Keratinocyte (primary cell): Measurements from ENCODE around the gene SIGLEC14. TPM values are rescaled to one million over a fixed set of nuclear protein-coding genes. Genes with fewer than 3 reads are reported as not detected.

Experiments
- DNase-seq: peaks from one replicate; pipeline ENCODE4 v3.0.0-alpha.2; 2011; ENCODE audit warnings: low read depth, missing footprints, low spot score
- FAIRE-seq: peaks from 2 replicates; lab custom pipeline; 2011; peaks lifted over from hg19 to GRCh38; lab: Jason Lieb, UNC
- H2AFZ ChIP-seq: 2 replicates; pipeline ENCODE4 v1.6.0; 2012; ENCODE audit warnings: low read length, control low read depth, inconsistent platforms; ENCODE audit not compliant: control insufficient read depth
- H3K27ac ChIP-seq: 2 replicates; pipeline ENCODE4 v1.5.1; 2011; ENCODE audit warnings: low read length; ENCODE audit not compliant: control insufficient read depth, insufficient read depth
- H3K27me3 ChIP-seq: 3 replicates; pipeline ENCODE4 v1.6.0; 2011; ENCODE audit warnings: low read length; ENCODE audit not compliant: control insufficient read depth, insufficient read depth; ENCODE audit errors: extremely low read depth
- H3K36me3 ChIP-seq, 2 experiments: 2 replicates in 1 of 2; 3 replicates in 1 of 2; pipeline ENCODE4 v1.5.1; 2011; ENCODE audit warnings: low read length in 2 of 2, mild to moderate bottlenecking in 1 of 2; ENCODE audit not compliant: control insufficient read depth in 2 of 2, insufficient read depth in 2 of 2; ENCODE audit errors: extremely low read depth in 1 of 2
- H3K4me1 ChIP-seq: 3 replicates; pipeline ENCODE4 v1.5.1; 2011; ENCODE audit warnings: low read length; ENCODE audit not compliant: control insufficient read depth, insufficient read depth; ENCODE audit errors: extremely low read depth
- H3K4me2 ChIP-seq: 3 replicates; pipeline ENCODE4 v1.6.0; 2011; ENCODE audit warnings: low read depth, low read length; ENCODE audit not compliant: control insufficient read depth, insufficient read depth; ENCODE audit errors: extremely low read depth
- H3K4me3 ChIP-seq, 3 experiments: fragments of 200-600 bp in 1 of 3; sonication (generic) in 1 of 3; 2 replicates in 2 of 3; 3 replicates in 1 of 3; pipeline ENCODE4 v1.5.1; 2011 to 2016; ENCODE audit warnings: low read length in 3 of 3, mild to moderate bottlenecking in 3 of 3, control low read depth in 2 of 3, inconsistent platforms in 1 of 3, low read depth in 1 of 3, mixed read lengths in 1 of 3, mixed run types in 1 of 3, moderate library complexity in 1 of 3; ENCODE audit not compliant: control insufficient read depth in 2 of 3, insufficient read depth in 2 of 3; ENCODE audit errors: extremely low read depth in 1 of 3
- H3K79me2 ChIP-seq: 2 replicates; pipeline ENCODE4 v1.6.0; 2012; ENCODE audit warnings: low read length; ENCODE audit not compliant: control insufficient read depth, insufficient read depth
- H3K9ac ChIP-seq: 3 replicates; pipeline ENCODE4 v1.6.0; 2011; ENCODE audit warnings: low read length; ENCODE audit not compliant: control insufficient read depth, insufficient read depth; ENCODE audit errors: extremely low read depth
- H3K9me1 ChIP-seq: 3 replicates; pipeline ENCODE4 v1.6.0; 2011; ENCODE audit warnings: low read length; ENCODE audit not compliant: control insufficient read depth, insufficient read depth; ENCODE audit errors: extremely low read depth
- H3K9me3 ChIP-seq: 2 replicates; pipeline ENCODE4 v1.5.1; 2012; ENCODE audit warnings: low read depth, low read length; ENCODE audit not compliant: control insufficient read depth
- H4K20me1 ChIP-seq: 3 replicates; pipeline ENCODE4 v1.6.0; 2011; ENCODE audit warnings: low read length; ENCODE audit not compliant: control insufficient read depth, insufficient read depth; ENCODE audit errors: extremely low read depth
- CTCF ChIP-seq, 3 experiments: IDR thresholded peaks in 1 of 3; conservative IDR thresholded peaks in 1 of 3; optimal IDR thresholded peaks in 1 of 3; 2 replicates in 2 of 3; 3 replicates in 1 of 3; pipeline versions ENCODE3 to v1.5.1; 2011; ENCODE audit warnings: low read length in 3 of 3, mild to moderate bottlenecking in 3 of 3, moderate library complexity in 2 of 3, control low read depth in 1 of 3, inconsistent platforms in 1 of 3; ENCODE audit not compliant: insufficient read depth in 2 of 3; ENCODE audit errors: extremely low read depth in 1 of 3
- EZH2 ChIP-seq: IDR thresholded peaks from one replicate; pipeline ENCODE4 v1.6.1; 2012; ENCODE audit warnings: inconsistent platforms, mild to moderate bottlenecking, low read length, moderate library complexity
- dilution Hi-C: fragments of 300-500 bp; cut with MboI; formaldehyde crosslinking; loops from one replicate; pipeline ENCODE4 v1.7.0; 2020; ENCODE audit warnings: low sequenced_read_pairs; ENCODE audit not compliant: extremely low pct_ligation_motif_present
- polyA plus RNA-seq, 5 experiments: library from polyadenylated mRNA; depleted of rRNA in 3 of 5; stranded (reverse) in 3 of 5; stranded (forward) in 1 of 5; unstranded in 1 of 5; fragments of >200 nt; gene quantifications; 1 replicate in 1 of 5; 2 replicates in 3 of 5; 3 replicates in 1 of 5; pipeline versions ENCODE4 v1.2.1 to v1.2.3, GENCODE V29; 2011 to 2012; ENCODE audit warnings: missing spikeins in 2 of 5, low read depth in 1 of 5, low replicate concordance in 1 of 5

Gene SIGLEC14
- polyA plus RNA-seq, 1 donor (not counting 4 experiments of a cell fraction or from before 2014, with no cell fraction given), result not detected

- Histone ChIP-seq H2AFZ (no peak overlapping the region), H3K9me3 (no peaks in the 10 kb centered on the region), H3K4me1 (peaks cover 13% of the 10 kb centered on the region), H3K36me3 (peaks cover 17 to 35% of the 10 kb centered on the region in 2 experiments), H3K79me2 (peaks cover 54% of the 10 kb centered on the region), H3K27ac (no peak overlapping the region), H3K9me1 (peaks cover 2% of the 10 kb centered on the region), H3K27me3 (no peaks in the 10 kb centered on the region), H3K4me3 (no peak overlapping the region), H3K9ac (no peak overlapping the region), H4K20me1 (peaks cover 5% of the 10 kb centered on the region), H3K4me2 (peak overlapping the region; percentile 5)
- DNase-seq (no peak), FAIRE-seq (no peak)
- dilution Hi-C loops, result no loop called here
- TF ChIP-seq EZH2, result no peak
- no peak for TF ChIP-seq CTCF (optimal IDR thresholded peaks at IDR 0.05 in 1 of 3, IDR thresholded peaks at IDR 0.05 in 1 of 3, conservative IDR thresholded peaks at IDR 0.05 in 1 of 3; ENCODE audit: extremely low read depth in 1 of 3, insufficient read depth in 2 of 3, low read length in 3 of 3)
Observed at GRCh38 chr19:51692468-51692867, 45.8 kb upstream of the SIGLEC14 start.

- no peaks in the 10 kb centered on the region for H3K27me3 ChIP-seq
- H3K4me2 ChIP-seq, result peak overlapping the region; percentile 56
- TF ChIP-seq EZH2 (no peak), CTCF (optimal IDR thresholded peaks at IDR 0.05 in 1 of 3, IDR thresholded peaks at IDR 0.05 in 1 of 3, conservative IDR thresholded peaks at IDR 0.05 in 1 of 3; ENCODE audit: extremely low read depth in 1 of 3, insufficient read depth in 2 of 3, low read length in 3 of 3) (no peak)
- H3K4me3 ChIP-seq, result peak overlapping the region; percentile 74 to 82 (median 75)
- FAIRE-seq (no peak), DNase-seq (no peak)
- H4K20me1 ChIP-seq, result peaks cover 5% of the 10 kb centered on the region
- peak overlapping the region; percentile 35 for H3K9ac ChIP-seq
- peaks cover 54% of the 10 kb centered on the region for H3K79me2 ChIP-seq
- peaks cover 2% of the 10 kb centered on the region for H3K9me1 ChIP-seq
- no peaks in the 10 kb centered on the region for H3K9me3 ChIP-seq
- H3K4me1 ChIP-seq, result peaks cover 15% of the 10 kb centered on the region
- no peak overlapping the region for H2AFZ ChIP-seq
- peaks cover 16 to 33% of the 10 kb centered on the region in 2 experiments for H3K36me3 ChIP-seq
- dilution Hi-C loops, result no loop called here
- no peak overlapping the region for H3K27ac ChIP-seq
Observed at GRCh38 chr19:51691584-51692428, 45.2 kb upstream of the SIGLEC14 start.
